ENCODE data around the gene CARMIL1. TPM values are rescaled to one million over a fixed set of nuclear protein-coding genes. Genes with fewer than 3 reads are reported as not detected.
"Not testable (repeated sequence)": the region's sequence is repeated elsewhere in the genome, so short reads cannot be mapped to it uniquely, and the experiment has no call there.

The CARMIL1 gene
- total RNA-seq, 1 experiment from 2014 or later = 16.0 TPM

GRCh38 chr6:25267662-25268061, 11.5 kb upstream of the CARMIL1 start:
- DNase-seq (ENCODE audit: low read depth) = no peak
- in situ Hi-C loops (cut with HindIII; ENCODE audit: low pct_unique_long_range_greater_than_20kb, low sequenced_read_pairs) = no loop called here

GRCh38 chr6:25270559-25270958, 8.6 kb upstream of the CARMIL1 start:
- in situ Hi-C loops (cut with HindIII; ENCODE audit: low pct_unique_long_range_greater_than_20kb, low sequenced_read_pairs) = no loop called here

DNA sequence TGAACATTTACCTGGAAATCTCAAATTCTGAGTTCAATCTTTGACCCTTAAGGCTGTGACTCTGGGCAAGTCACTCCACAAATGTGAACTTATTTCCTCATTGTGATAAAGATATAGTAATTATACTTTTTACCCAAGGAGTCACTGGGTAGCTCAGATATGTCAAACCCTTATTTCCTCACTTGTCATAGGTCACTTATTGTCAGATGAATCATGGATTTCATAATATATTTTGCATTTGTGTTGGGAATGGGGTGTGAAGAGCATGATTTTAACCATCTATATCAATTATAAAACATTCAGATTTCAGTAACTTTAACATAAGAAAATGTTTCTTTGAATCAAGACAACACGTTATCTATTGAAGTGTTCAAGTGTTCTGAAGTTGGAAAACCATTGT, 3.7 kb upstream of the CARMIL1 start:
- in situ Hi-C loops (cut with HindIII; ENCODE audit: low pct_unique_long_range_greater_than_20kb, low sequenced_read_pairs) = no loop called here
- DNase-seq (ENCODE audit: low read depth) = no peak

More at GRCh38 chr6:25270559-25270958, 8.6 kb upstream of the CARMIL1 start:
- DNase-seq (ENCODE audit: low read depth) = no peak

GRCh38 chr6:25277386-25277785, 1.8 kb upstream of the CARMIL1 start:
- no peak for DNase-seq (ENCODE audit: low read depth)
- in situ Hi-C loops (cut with HindIII; ENCODE audit: low pct_unique_long_range_greater_than_20kb, low sequenced_read_pairs) = no loop called here

DNA sequence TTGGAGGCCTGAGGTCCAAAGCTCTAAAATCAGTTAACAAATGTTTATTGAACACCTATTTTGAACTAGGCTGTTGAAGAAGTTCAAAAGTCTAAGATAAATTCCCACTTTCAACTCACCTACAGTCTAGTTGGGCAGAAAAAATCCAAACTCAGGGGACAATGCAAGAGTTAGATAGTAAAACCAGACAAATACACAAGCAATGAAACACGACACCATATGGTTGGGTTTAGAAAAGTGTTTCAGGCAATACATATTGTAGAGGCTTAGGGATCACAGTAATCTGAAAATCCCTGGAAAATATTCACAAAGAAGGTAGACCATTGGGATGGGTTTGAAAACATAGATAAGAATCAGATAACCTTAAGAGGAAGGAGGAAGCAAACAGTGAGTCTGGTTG, 1.3 kb upstream of the CARMIL1 start:
- in situ Hi-C loops (cut with HindIII; ENCODE audit: low pct_unique_long_range_greater_than_20kb, low sequenced_read_pairs) = no loop called here

DNA sequence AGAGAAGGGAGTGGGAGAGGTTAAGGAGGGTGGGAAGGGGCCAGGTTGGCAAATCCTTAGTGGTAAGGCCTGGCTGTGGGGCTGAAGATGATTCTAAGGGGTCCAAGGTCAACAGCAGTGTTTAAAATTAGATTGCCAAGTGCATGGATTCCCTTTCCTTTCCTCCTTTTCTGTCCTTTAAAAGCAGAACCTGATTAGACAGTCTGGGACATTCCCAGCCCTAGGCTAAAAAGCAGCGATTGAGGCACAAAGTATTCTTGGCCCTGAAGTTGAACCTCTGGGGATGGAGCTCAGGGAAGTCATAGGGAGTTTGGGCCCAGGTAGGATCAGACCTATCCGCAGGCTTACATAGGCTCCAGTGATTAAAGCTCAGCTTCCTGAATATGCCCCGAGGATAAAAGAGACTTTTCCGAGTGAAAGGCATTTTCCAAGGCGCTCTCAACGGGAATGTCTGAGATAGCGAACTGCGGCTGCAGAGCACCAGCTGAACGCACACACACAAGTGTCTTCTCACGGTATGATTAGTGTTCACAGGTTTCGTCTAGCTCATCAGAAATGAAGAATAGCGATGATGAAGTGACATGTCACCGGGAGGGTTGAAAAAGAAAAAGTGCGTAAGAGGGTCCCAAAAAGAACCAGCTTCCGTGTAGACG, 787 bp upstream of the CARMIL1 start:
- DNase-seq (ENCODE audit: low read depth) = no peak
- in situ Hi-C loops (cut with HindIII; ENCODE audit: low pct_unique_long_range_greater_than_20kb, low sequenced_read_pairs) = no loop called here

More for the DNA sequence above, 1.3 kb upstream of the CARMIL1 start:
- no peak for DNase-seq (ENCODE audit: low read depth)

GRCh38 chr6:25279748-25280343, 672 bp downstream of the CARMIL1 start:
- in situ Hi-C loops (cut with HindIII; ENCODE audit: low pct_unique_long_range_greater_than_20kb, low sequenced_read_pairs) = no loop called here
- peak; percentile 53 for DNase-seq (ENCODE audit: low read depth)

DNA sequence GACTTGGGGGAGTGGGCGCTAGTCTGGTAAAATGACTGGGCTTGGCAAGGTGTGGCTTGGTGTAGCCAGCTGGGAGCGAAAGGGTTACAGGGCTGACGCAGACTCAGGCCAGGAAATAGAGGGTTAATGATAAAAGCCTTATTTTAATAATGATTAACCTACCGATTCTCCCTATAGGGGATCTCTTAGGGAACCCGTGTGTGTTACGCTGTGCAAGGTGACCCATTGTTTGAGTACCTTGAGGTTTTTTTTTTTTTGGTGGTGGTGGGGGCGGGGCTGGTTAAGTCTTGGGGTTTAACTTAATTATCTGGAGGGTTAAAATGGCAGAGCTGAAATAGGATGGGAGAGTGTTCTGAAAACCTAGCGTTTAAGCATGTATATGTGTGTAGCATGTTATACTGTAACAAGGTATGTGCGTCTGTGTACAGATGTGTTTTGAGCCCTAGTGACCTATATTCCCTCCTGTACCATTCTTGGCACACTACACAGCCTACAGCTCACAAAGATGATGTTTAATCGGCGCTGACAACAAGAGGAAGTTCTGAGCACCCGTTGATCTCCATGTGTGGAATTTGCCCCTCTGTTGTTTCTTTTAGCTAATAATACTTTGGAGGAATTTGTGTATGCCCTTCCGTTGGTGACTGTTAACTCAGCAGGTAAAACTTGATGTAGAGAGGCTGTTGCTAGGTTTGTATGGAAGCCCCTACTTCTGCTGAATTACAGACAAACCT, 1.3 kb downstream of the CARMIL1 start:
- peak; percentile 70 for DNase-seq (ENCODE audit: low read depth)

GRCh38 chr6:25286891-25287290, 7.7 kb downstream of the CARMIL1 start:
- in situ Hi-C loops (cut with HindIII; ENCODE audit: low pct_unique_long_range_greater_than_20kb, low sequenced_read_pairs) = no loop called here
- no peak for DNase-seq (ENCODE audit: low read depth)

More for the DNA sequence above, 1.3 kb downstream of the CARMIL1 start:
- in situ Hi-C loops (cut with HindIII; ENCODE audit: low pct_unique_long_range_greater_than_20kb, low sequenced_read_pairs) = no loop called here

GRCh38 chr6:25287941-25288340, 8.8 kb downstream of the CARMIL1 start:
- in situ Hi-C loops (cut with HindIII; ENCODE audit: low pct_unique_long_range_greater_than_20kb, low sequenced_read_pairs) = no loop called here
- peak; percentile 39 for DNase-seq (ENCODE audit: low read depth)

GRCh38 chr6:25288518-25288917, 9.3 kb downstream of the CARMIL1 start:
- in situ Hi-C loops (cut with HindIII; ENCODE audit: low pct_unique_long_range_greater_than_20kb, low sequenced_read_pairs) = no loop called here
- DNase-seq (ENCODE audit: low read depth) = no peak

DNA sequence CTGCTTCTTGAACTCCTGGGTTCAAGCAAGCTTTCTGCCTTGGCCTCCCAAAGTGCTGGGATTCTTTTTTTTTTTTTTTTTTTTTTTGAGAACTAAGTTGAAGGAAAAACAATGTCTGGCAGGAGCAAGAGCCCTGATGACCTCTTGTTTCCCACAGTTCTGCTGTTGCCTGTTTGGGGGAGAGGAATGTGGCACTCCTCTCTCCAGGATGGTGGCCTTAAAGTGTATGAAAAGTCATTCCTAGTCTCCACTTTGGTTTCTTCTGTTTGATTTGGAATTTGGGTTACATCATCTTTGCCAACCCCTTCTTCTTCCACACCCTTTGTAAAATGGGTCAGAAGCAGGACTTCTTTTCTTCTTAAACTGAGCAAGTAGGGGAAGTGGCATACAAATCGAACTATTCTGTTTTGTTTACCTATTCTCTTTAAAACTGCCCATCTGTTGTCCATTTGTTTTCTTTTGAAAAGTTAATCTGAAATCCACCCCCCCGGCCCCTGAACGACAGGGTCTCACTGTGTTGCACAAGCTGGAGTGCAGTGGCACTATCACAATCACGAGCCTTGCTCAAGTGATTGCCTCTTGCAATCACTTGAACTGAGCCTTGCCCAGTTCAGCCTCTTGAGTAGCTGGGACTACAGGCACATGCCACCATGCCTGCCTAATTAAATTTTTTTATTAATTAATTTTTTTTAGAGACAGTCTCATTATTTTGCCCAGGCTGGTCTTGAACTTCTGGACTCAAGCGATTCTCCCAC, 11.3 kb downstream of the CARMIL1 start:
- DNase-seq (ENCODE audit: low read depth) = no peak
- in situ Hi-C loops (cut with HindIII; ENCODE audit: low pct_unique_long_range_greater_than_20kb, low sequenced_read_pairs) = no loop called here

DNA sequence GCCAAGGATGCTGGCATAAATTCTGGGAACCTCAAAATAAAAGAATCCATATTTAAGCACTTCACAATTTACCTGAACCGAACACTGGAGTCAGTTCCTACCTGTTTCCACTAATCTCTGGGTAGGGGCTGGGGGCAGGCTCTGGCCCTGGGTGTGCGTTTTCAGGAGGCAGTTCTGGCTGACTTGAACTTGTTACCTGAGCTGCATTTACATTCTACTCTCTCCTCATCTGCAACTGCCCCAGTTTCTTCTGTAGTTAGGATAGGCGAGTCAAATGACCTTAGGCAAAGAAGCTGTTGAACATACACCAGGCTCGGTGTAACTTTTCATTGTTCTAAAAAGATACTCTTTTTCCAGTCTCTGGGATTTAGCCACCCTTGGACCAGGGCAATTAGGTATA, 13.2 kb downstream of the CARMIL1 start:
- DNase-seq (ENCODE audit: low read depth) = no peak
- in situ Hi-C loops (cut with HindIII; ENCODE audit: low pct_unique_long_range_greater_than_20kb, low sequenced_read_pairs) = no loop called here

DNA sequence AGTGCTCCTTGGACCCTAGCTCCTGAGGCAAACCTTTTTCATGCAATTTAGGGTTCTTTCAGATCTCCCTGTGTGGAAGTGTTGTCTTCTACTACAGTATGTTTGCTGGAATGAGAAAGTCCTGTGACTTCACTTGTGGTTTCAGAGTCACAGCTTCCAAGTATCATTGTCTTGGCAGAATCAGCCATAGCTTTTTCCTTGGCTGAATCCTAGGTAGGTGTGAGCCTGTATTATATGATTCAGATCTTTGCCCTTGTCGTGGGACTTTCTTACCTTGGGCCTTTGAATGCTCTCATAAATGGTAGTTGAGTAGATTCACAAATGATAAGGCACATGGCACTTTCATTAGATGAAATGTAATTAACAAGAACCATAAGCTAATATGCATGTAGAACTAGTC, 16.5 kb downstream of the CARMIL1 start:
- in situ Hi-C loops (cut with HindIII; ENCODE audit: low pct_unique_long_range_greater_than_20kb, low sequenced_read_pairs) = no loop called here
- no peak for DNase-seq (ENCODE audit: low read depth)

DNA sequence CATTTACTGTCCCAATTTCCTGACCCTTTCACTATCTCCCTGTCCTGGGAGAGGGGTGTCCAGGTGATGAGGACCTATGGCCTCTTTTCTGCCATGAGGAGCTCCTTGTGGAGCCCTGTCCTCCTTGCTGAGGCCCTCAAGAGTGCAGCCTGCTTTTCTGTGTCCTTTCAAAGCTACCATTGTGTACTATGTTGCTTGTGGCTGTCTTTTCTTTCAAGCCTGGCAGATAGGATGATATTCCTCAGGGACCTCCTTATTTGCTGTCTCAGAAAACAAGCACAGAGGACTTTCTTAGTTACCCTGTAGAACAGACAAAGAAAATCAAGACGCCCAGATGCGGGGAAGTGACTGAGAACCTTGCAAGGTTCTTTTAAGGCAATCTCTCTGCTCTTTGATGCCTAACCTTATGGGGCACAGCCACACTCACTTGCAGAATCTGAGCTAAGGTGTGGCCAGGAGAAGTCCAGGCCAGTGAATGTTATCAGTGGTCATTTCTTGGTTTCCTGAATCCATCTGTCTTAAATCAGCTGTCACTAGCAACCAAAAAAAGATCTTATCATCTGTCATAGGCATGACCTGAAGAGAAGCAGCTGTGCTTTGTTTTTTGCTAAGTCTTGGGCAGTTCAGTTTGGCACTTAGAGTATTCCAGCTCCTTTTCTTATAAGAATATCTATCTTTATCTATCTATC, 17.2 kb downstream of the CARMIL1 start:
- in situ Hi-C loops (cut with HindIII; ENCODE audit: low pct_unique_long_range_greater_than_20kb, low sequenced_read_pairs) = no loop called here
- no peak for DNase-seq (ENCODE audit: low read depth)

DNA sequence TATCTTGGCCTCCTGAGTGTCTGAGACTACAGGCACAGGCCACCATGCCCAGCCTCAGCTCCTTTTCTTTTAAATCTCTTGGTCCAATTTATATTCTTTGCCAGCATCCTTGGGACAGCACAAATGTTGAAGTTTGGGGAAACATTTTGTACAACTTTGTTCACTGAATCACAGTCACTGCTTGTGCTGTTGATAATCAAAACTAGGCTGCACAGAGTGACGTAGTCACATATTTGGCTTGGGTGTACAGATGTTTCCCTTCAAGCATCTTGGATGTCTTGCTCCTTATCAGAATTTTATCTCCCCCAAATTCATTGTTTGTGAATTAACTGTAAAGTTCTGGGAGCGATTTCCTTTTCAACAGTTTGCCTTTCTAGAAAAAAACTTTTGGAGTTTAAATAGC, 17.9 kb downstream of the CARMIL1 start:
- in situ Hi-C loops (cut with HindIII; ENCODE audit: low pct_unique_long_range_greater_than_20kb, low sequenced_read_pairs) = no loop called here
- DNase-seq (ENCODE audit: low read depth) = no peak

GRCh38 chr6:25297823-25298522, 18.8 kb downstream of the CARMIL1 start:
- in situ Hi-C loops (cut with HindIII; ENCODE audit: low pct_unique_long_range_greater_than_20kb, low sequenced_read_pairs) = no loop called here

GRCh38 chr6:25298523-25298865, 19.3 kb downstream of the CARMIL1 start:
- in situ Hi-C loops (cut with HindIII; ENCODE audit: low pct_unique_long_range_greater_than_20kb, low sequenced_read_pairs); DNase-seq (ENCODE audit: low read depth): not testable (repeated sequence)

More at GRCh38 chr6:25297823-25298522, 18.8 kb downstream of the CARMIL1 start:
- DNase-seq (ENCODE audit: low read depth) = no peak

Measured in Caki2 (cell line).